BLaER1 (cell line): ENCODE results near the gene SLC1A7.

Source experiments
- H3K27ac ChIP-seq: shearing (Covaris generic); formaldehyde crosslinking; 2 replicates; pipeline ENCODE4 v1.8.1; 2022
- H3K27me3 ChIP-seq: shearing (Covaris generic); formaldehyde crosslinking; 2 replicates; pipeline ENCODE4 v1.8.1; 2022
- H3K36me3 ChIP-seq: shearing (Covaris generic); formaldehyde crosslinking; 2 replicates; pipeline ENCODE4 v1.8.1; 2022
- H3K4me1 ChIP-seq: shearing (Covaris generic); formaldehyde crosslinking; 2 replicates; pipeline ENCODE4 v1.8.1; 2022
- H3K4me2 ChIP-seq: shearing (Covaris generic); formaldehyde crosslinking; 2 replicates; pipeline ENCODE4 v1.8.1; 2022
- H3K4me3 ChIP-seq: shearing (Covaris generic); formaldehyde crosslinking; 2 replicates; pipeline ENCODE4 v1.8.1; 2022
- H3K9ac ChIP-seq: shearing (Covaris generic); formaldehyde crosslinking; 2 replicates; pipeline ENCODE4 v1.8.1; 2022
- H3K9me3 ChIP-seq: shearing (Covaris generic); formaldehyde crosslinking; 2 replicates; pipeline ENCODE4 v1.8.1; 2022
- H4K20me1 ChIP-seq: shearing (Covaris generic); formaldehyde crosslinking; 2 replicates; pipeline ENCODE4 v1.8.1; 2022
- Cebpa-rat ChIP-seq: shearing (Covaris generic); IDR thresholded peaks from 2 replicates; pipeline ENCODE4 v1.8.1; 2022

The SLC1A7 gene

DNA sequence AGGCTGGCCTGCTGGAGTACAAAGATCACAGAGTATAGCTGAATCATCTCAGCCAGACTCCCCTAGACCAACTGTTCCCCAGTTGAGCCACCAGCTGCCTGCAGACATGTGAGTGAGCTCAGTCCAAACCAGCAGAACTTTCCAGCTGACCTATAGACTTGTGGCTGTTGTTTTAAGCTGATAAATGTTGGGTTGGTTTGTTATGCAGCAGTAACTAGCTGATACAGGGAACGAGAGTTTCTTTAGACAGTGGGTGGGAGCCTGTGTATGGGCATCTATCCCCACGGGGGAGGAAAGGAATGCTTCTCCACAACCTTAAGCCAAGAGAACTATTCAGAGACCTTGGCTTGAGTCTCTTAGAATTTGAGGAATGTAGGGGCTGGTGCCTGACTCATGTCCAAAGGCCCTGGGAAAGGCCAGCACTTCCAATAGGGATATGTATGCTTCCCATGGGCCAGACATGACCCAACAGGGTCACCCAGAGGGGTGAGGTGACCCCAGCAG lies 30.1 kb downstream of the SLC1A7 start:
- peaks cover 9% of the 10 kb centered on the region; the same call in 1 of the 2 replicates for H3K4me1 ChIP-seq
- H3K9ac ChIP-seq, result no peak overlapping the region
- H3K27me3 ChIP-seq, result no peaks in the 10 kb centered on the region
- H4K20me1 ChIP-seq, result no peaks in the 10 kb centered on the region
- no peak overlapping the region for H3K4me3 ChIP-seq
- H3K36me3 ChIP-seq, result no peaks in the 10 kb centered on the region
- no peak overlapping the region for H3K27ac ChIP-seq
- H3K9me3 ChIP-seq, result no peaks in the 10 kb centered on the region
- no peak for TF ChIP-seq Cebpa-rat
- no peak overlapping the region for H3K4me2 ChIP-seq

DNA sequence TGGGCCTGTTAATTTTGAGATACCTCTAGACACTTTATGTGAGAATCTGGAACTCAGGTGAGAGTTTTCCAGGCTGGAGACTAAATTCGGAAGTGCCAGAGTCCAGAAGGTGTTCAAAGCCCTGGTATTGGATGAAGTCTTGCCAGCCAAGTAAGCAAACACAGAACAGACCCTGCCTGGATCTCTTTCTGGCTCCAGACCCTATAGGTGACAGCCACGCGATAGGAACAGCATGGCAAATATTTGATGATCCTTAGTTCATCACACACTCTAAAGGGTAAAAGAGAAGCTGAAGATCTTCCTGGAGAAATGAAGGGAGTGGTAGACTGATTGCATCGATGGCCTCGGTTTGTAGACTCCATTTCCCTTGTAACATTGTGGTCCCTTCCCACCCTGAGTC lies 30.7 kb downstream of the SLC1A7 start:
- no peak for TF ChIP-seq Cebpa-rat
- no peaks in the 10 kb centered on the region for H3K36me3 ChIP-seq
- no peaks in the 10 kb centered on the region for H4K20me1 ChIP-seq
- H3K27me3 ChIP-seq, result no peaks in the 10 kb centered on the region
- H3K4me3 ChIP-seq, result no peak overlapping the region
- H3K9me3 ChIP-seq, result no peaks in the 10 kb centered on the region
- no peak overlapping the region for H3K27ac ChIP-seq
- H3K9ac ChIP-seq, result no peak overlapping the region
- H3K4me1 ChIP-seq, result peaks cover 9% of the 10 kb centered on the region; the same call in 1 of the 2 replicates
- H3K4me2 ChIP-seq, result no peak overlapping the region

DNA sequence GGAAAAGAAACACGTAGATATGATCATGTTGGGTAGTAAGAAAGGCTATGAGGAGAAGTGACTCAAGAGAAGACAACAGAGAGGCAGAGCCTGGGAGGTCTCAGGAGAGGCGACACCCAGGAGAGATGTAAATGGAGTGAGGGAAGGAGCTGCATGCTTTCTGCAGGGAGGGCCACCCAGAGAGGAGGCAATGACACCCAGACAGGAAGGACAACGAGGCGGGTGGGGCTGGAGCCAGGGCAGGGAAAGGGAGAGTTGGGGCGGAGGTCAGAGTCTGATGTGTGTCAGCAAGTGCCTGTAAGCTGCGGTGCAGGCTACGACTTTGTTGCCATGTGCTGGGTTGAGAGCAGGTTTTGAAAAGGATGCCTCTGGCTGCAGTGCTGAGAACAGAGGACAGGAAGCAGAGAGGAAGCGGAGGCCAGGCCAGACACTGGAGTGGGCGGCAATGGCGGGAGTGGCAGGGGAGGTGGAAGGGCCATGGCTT lies 31.3 kb downstream of the SLC1A7 start:
- H3K36me3 ChIP-seq, result no peaks in the 10 kb centered on the region
- no peak overlapping the region for H3K9ac ChIP-seq
- TF ChIP-seq Cebpa-rat, result no peak
- no peaks in the 10 kb centered on the region for H3K27me3 ChIP-seq
- H3K4me3 ChIP-seq, result no peak overlapping the region
- no peak overlapping the region for H3K4me2 ChIP-seq
- H3K4me1 ChIP-seq, result peaks cover 9% of the 10 kb centered on the region; the same call in 1 of the 2 replicates
- no peak overlapping the region for H3K27ac ChIP-seq
- H3K9me3 ChIP-seq, result no peaks in the 10 kb centered on the region
- no peaks in the 10 kb centered on the region for H4K20me1 ChIP-seq

DNA sequence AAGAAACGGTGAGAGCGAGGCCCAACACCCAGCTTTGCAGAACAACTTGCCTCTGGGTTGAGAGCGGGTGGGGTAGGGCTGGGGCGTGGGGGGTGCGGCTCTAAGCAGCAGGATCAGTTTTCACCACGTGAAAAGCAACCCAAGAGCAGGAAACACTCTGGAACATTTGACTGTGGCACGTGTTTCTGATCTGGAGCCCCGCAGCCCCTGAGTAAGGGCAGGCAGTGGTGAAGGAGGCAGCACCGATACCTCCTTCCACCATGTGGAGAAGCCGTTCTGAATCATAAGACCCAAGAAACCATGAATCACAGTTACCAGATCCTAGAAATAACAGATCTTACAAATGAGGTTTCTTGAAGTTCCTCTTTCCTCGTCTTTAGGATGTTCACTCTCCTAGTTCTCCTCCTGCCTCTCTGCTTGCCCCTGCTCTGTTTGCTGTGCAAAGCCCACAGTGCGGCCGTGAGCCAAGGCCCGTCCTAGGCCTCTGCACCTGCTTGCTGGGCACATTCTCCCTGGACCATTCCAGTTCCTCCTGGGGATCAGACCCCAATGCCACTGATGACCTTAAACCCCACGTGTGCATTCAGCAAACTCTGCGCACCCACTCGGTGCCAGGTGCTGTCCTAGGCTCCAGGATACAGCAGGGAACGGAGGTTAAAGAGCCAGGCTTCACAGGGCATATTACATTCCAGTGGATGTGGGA lies 31.9 kb downstream of the SLC1A7 start:
- H3K9me3 ChIP-seq, result no peaks in the 10 kb centered on the region
- no peak for TF ChIP-seq Cebpa-rat
- H3K27me3 ChIP-seq, result no peaks in the 10 kb centered on the region
- no peak overlapping the region for H3K4me2 ChIP-seq
- no peaks in the 10 kb centered on the region for H3K36me3 ChIP-seq
- no peak overlapping the region for H3K27ac ChIP-seq
- H3K9ac ChIP-seq, result no peak overlapping the region
- H3K4me3 ChIP-seq, result no peak overlapping the region
- no peaks in the 10 kb centered on the region for H4K20me1 ChIP-seq
- H3K4me1 ChIP-seq, result peaks cover 9% of the 10 kb centered on the region; the same call in 1 of the 2 replicates

DNA sequence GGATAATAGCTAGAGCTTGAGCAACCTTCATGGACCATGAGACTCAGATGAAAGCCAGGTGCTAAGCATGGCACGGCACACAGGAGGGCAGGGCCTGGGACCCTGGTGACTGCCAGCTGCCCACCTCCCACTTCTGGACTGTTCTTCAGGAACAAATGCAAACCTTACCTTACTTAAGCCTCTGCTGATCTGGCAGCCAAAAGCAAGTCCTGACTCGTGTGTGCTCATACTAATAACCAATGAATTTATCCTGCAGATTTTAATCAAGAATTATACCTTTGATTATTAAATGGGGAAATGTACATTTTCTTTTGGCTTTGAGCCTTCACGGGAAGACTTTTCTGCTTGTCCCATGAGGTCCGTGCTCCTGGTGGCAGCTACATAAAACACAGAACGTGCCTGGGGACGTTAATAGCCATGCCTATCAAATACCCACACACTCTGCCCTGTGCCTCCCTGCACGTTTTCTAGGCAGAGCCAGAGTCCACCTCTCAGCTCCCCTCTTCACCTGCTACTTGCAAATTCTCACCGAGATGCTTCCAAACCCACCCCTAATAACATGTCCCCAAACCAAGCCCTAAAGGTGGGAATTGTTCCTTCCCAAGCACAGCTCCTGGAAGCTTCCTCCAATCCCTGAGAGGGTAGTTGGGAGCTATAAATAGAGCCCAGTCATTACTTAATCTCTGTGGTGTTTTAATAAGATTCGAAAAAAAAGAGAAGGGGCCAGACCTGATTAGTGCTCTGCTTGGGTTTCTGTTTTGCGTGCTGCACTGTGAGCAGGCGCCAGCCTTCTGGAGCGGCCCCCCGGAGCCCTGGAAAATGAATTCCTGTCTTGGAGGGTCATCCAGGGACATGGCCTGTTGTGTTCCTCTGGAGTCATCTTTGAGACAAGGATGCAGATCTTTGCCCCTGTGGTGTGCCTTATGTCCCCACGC lies 33.5 kb downstream of the SLC1A7 start:
- no peak overlapping the region for H3K27ac ChIP-seq
- H3K4me3 ChIP-seq, result no peak overlapping the region
- TF ChIP-seq Cebpa-rat, result no peak
- H3K9ac ChIP-seq, result no peak overlapping the region
- no peak overlapping the region for H3K4me2 ChIP-seq
- no peaks in the 10 kb centered on the region for H3K27me3 ChIP-seq
- H3K4me1 ChIP-seq, result peaks cover 14% of the 10 kb centered on the region
- H4K20me1 ChIP-seq, result no peaks in the 10 kb centered on the region
- no peaks in the 10 kb centered on the region for H3K9me3 ChIP-seq
- H3K36me3 ChIP-seq, result no peaks in the 10 kb centered on the region

DNA sequence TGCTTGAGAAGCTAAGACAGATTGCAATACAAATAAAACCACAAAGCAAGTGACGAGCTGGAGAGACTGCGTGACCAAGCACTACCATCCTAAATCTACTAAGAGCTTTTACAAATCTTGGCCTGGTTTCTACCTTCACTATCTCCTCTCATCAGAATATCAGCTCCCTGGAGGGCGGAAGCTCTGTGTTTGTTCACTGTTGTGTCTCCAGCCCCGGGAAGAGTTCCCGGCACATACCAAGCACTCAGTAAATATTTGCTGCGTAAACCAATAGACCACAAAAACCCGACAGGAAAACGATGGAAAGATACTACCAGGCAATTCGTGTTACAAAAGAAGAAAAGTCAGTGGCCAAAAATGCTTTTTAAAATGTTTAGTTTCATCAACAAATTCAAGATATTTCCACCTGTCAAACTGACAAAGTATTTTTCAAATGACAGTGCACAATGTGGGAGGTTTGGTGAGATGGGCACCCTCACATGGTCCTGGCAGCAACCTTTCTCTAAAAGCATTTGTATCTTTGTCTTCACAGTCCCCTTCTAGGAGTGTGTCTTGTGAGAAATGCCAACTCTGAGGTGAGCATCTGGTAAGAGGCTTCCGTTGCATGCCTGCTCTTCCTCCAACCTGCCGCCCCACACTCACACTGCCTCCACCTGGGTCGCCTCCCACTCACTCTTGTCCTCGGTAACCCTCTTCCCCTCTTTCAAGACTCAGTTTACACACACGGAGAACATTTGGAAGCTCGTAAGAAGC lies 34.7 kb downstream of the SLC1A7 start:
- no peaks in the 10 kb centered on the region for H3K9me3 ChIP-seq
- H3K4me1 ChIP-seq, result peaks cover 14% of the 10 kb centered on the region
- H3K9ac ChIP-seq, result no peak overlapping the region
- TF ChIP-seq Cebpa-rat, result no peak
- H3K36me3 ChIP-seq, result no peaks in the 10 kb centered on the region
- H4K20me1 ChIP-seq, result no peaks in the 10 kb centered on the region
- H3K27ac ChIP-seq, result no peak overlapping the region
- no peak overlapping the region for H3K4me3 ChIP-seq
- H3K4me2 ChIP-seq, result no peak overlapping the region
- H3K27me3 ChIP-seq, result no peaks in the 10 kb centered on the region

DNA sequence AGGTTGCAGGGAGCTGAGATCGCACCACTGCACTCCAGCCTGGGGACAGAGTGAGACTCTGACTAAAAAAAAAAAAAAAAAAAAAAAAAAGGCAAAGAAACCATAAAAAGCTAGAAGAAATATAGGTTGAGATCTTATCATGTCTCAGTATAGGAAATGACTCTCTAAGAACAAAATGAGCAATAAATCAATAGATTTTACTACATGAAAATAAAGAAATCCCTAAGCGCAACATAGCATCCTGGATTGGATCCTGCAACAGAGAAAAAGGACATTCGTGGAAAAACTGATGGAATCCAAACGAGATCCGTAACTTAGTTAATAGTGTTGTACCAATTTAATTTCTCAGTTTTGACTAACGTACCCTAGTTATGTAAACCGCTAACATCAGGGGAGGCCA lies 35.3 kb downstream of the SLC1A7 start:
- Histone ChIP-seq H4K20me1 (no peaks in the 10 kb centered on the region), H3K9ac (no peak overlapping the region), H3K27ac (no peak overlapping the region), H3K36me3 (no peaks in the 10 kb centered on the region), H3K9me3 (peaks cover 5% of the 10 kb centered on the region), H3K27me3 (no peaks in the 10 kb centered on the region), H3K4me2 (no peak overlapping the region), H3K4me1 (peaks cover 14% of the 10 kb centered on the region), H3K4me3 (no peak overlapping the region)
- no peak for TF ChIP-seq Cebpa-rat

DNA sequence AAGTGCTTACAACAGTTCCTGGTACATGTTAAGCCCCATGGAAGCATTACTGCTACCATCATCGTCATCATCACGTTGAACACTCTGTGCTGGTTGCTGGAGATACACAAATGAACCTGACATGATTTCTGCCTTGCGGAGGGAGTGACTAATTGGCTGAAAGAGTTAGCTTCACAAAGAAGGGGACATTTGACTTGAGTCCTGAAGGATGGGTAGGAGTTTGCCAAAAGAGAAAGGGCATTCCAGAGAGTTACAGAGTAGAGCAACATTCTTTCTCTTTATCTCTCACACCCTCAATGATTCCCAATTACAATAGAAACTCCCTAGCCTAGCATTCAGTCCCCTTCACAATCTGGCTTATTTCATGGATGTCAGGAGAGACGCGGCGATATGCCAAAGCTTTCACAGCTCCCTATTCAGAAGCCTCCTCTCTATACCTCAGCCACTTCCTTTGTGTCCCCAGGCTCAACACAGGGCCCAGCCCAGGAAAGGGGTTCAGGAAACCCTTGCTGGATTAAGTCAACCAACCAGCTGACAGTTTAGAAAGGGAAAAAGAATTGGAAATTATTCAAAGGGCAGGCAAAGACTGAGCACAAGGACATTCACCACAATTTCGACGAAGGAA lies 38.0 kb downstream of the SLC1A7 start:
- H4K20me1 ChIP-seq, result no peaks in the 10 kb centered on the region

DNA sequence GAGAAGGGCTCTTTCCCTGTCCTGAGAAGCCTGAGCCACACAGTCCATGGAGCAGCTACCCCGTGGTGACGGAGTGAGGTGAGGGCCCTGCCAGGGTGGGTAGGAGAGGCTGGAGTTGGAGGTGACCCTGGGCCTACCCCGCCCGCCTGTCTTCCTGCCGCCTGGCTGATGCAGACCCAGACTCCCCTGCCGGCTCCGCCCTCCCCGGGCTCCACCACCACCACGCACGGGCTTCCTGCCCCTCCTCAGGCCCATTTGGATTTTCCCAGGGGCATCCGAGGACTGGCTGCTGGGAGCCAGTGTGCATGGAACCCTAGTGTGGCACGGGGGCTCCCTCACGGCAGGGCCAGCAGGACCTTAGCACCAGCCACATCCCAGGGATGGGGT lies 47.9 kb downstream of the SLC1A7 start:
- Histone ChIP-seq H3K4me2 (no peak overlapping the region), H3K27me3 (no peaks in the 10 kb centered on the region), H3K36me3 (no peaks in the 10 kb centered on the region), H3K9me3 (peaks cover 46% of the 10 kb centered on the region), H4K20me1 (no peaks in the 10 kb centered on the region), H3K9ac (no peak overlapping the region), H3K4me3 (no peak overlapping the region), H3K27ac (no peak overlapping the region), H3K4me1 (no peaks in the 10 kb centered on the region)
- no peak for TF ChIP-seq Cebpa-rat

More for the DNA sequence above, 38.0 kb downstream of the SLC1A7 start:
- no peak overlapping the region for H3K4me2 ChIP-seq
- H3K9ac ChIP-seq, result no peak overlapping the region
- TF ChIP-seq Cebpa-rat, result no peak
- no peaks in the 10 kb centered on the region for H3K36me3 ChIP-seq
- H3K4me3 ChIP-seq, result no peak overlapping the region
- peaks cover 32% of the 10 kb centered on the region for H3K9me3 ChIP-seq
- peaks cover 5% of the 10 kb centered on the region; the same call in 1 of the 2 replicates for H3K4me1 ChIP-seq
- no peak overlapping the region for H3K27ac ChIP-seq
- no peaks in the 10 kb centered on the region for H3K27me3 ChIP-seq
